HCT116 (cell line): ENCODE measurements around the gene HTT-AS. TPM values are rescaled to one million over a fixed set of nuclear protein-coding genes. Genes with fewer than 3 reads are reported as not detected.

Experiments
- ATAC-seq: fragments of 200-7000 bp; cut with Tn5 transposase; 2 replicates; pipeline ENCODE4 v1.9.1; 2020; ENCODE audit warnings: mild to moderate bottlenecking, moderate library complexity
- BruUV-seq: library from RNA; stranded (reverse); fragments of 400-500 nt; replicated peaks from 2 replicates; lab custom pipeline; 2021; lab: Mats Ljungman, UMichigan
- CTCF ChIA-PET: fragments of 300-600 bp; sonication (Branson Sonifier 250); formaldehyde crosslinking; loops from one replicate; lab custom pipeline; 2021; ENCODE audit warnings: antibody characterized with exemption; lab: Charles Lee
- POLR2A ChIA-PET: fragments of 300-600, 350-600 bp; sonication (Branson Sonifier 250); formaldehyde crosslinking; loops from one replicate; lab custom pipeline; 2021; ENCODE audit warnings: antibody characterized with exemption; lab: Charles Lee
- RAD21 ChIA-PET, 2 experiments: fragments of 300-600 bp; sonication (Branson Sonifier 250); formaldehyde crosslinking; loops; one replicate each; lab custom pipeline; 2023; ENCODE audit warnings: low total read pairs in 2 of 2; ENCODE audit not compliant: uncharacterized antibody in 2 of 2, unreplicated experiment in 2 of 2, low non-redundant PET in 1 of 2; lab: Charles Lee
- DNase-seq: peaks from one replicate; pipeline ENCODE4 v3.0.0-alpha.2; 2010; ENCODE audit warnings: low read depth, low spot score
- H2AFZ ChIP-seq: fragments of 200-600 bp; shearing (Covaris generic), sonication (generic); 2 replicates; pipeline ENCODE4 v1.6.1; 2017; ENCODE audit warnings: low read depth, mixed run types, mixed read lengths, antibody characterized with exemption, low read length; ENCODE audit not compliant: poor library complexity, severe bottlenecking
- H3K27ac ChIP-seq: 2 replicates; pipeline ENCODE4 v1.5.1; 2012; ENCODE audit warnings: low read depth, low read length
- H3K27me3 ChIP-seq: fragments of 200-600 bp; sonication (generic); 2 replicates; pipeline ENCODE4 v1.6.1; 2016; ENCODE audit warnings: mixed run types, low read length, mixed read lengths; ENCODE audit not compliant: insufficient read depth
- H3K36me3 ChIP-seq, 2 experiments: fragments of 200-500 bp in 1 of 2; fragments of 200-600 bp in 1 of 2; sonication (Bioruptor generic) in 1 of 2; sonication (generic) in 1 of 2; 2 replicates each; pipeline versions ENCODE4 v1.5.1 to v1.6.1; 2014 to 2016; ENCODE audit warnings: low read length in 2 of 2, inconsistent platforms in 1 of 2, mixed read lengths in 1 of 2, mixed run types in 1 of 2; ENCODE audit not compliant: insufficient read depth in 2 of 2, control insufficient read depth in 1 of 2
- H3K4me1 ChIP-seq, 2 experiments: fragments of 200-600 bp in 1 of 2; sonication (generic) in 1 of 2; 2 replicates each; pipeline versions ENCODE4 v1.5.1 to v1.6.1; 2012 to 2017; ENCODE audit warnings: low read length in 2 of 2, inconsistent platforms in 1 of 2, mild to moderate bottlenecking in 1 of 2, mixed read lengths in 1 of 2, mixed run types in 1 of 2, moderate library complexity in 1 of 2; ENCODE audit not compliant: insufficient read depth in 2 of 2, control insufficient read depth in 1 of 2
- H3K4me2 ChIP-seq: fragments of 200-600 bp; sonication (generic); 2 replicates; pipeline ENCODE4 v1.6.1; 2017; ENCODE audit warnings: mixed run types, low read length, mixed read lengths
- H3K4me3 ChIP-seq, 2 experiments: fragments of 200-600 bp in 1 of 2; sonication (generic) in 1 of 2; replicated peaks in 1 of 2; 2 replicates each; pipeline ENCODE4 v1.5.1; 2011 to 2016; ENCODE audit warnings: low read length in 2 of 2, control low read depth in 1 of 2, low read depth in 1 of 2, mild to moderate bottlenecking in 1 of 2, mixed read lengths in 1 of 2, mixed run types in 1 of 2
- H3K79me2 ChIP-seq: fragments of 200-600 bp; sonication (generic); 2 replicates; pipeline ENCODE4 v1.6.1; 2017; ENCODE audit warnings: mild to moderate bottlenecking, mixed run types, low read length, moderate library complexity, mixed read lengths; ENCODE audit not compliant: insufficient read depth
- H3K9ac ChIP-seq: fragments of 200-600 bp; sonication (generic); 2 replicates; pipeline ENCODE4 v1.6.1; 2016; ENCODE audit warnings: low read length, mixed read lengths
- H3K9me2 ChIP-seq: fragments of 200-600 bp; sonication (generic), shearing (Covaris generic); 2 replicates; pipeline ENCODE4 v1.6.1; 2017; ENCODE audit warnings: mixed run types, mild to moderate bottlenecking, moderate library complexity; ENCODE audit not compliant: insufficient read depth
- H3K9me3 ChIP-seq, 2 experiments: fragments of 200-500 bp in 1 of 2; fragments of 200-600 bp in 1 of 2; sonication (Bioruptor generic) in 1 of 2; sonication (generic) in 1 of 2; 2 replicates each; pipeline ENCODE4 v1.6.1; 2014 to 2017; ENCODE audit warnings: low read length in 2 of 2, mixed read lengths in 2 of 2, inconsistent platforms in 1 of 2, low read depth in 1 of 2, mild to moderate bottlenecking in 1 of 2, mixed run types in 1 of 2, moderate library complexity in 1 of 2; ENCODE audit not compliant: control insufficient read depth in 1 of 2, insufficient read depth in 1 of 2
- H4K20me1 ChIP-seq: fragments of 200-600 bp; sonication (generic), shearing (Covaris generic); 2 replicates; pipeline ENCODE4 v1.6.1; 2017; ENCODE audit warnings: mixed run types, mild to moderate bottlenecking, moderate library complexity; ENCODE audit not compliant: insufficient read depth
- EGR1 ChIP-seq: IDR thresholded peaks from 2 replicates; pipeline ENCODE4 v1.6.1; 2012; ENCODE audit warnings: low read depth
- ELF1 ChIP-seq: IDR thresholded peaks from 2 replicates; pipeline ENCODE4 v1.6.1; 2012; ENCODE audit warnings: low read depth, borderline replicate concordance
- EZH2 ChIP-seq: fragments of 200-600 bp; sonication (generic); IDR thresholded peaks from 2 replicates; pipeline ENCODE4 v1.6.1; 2017; ENCODE audit warnings: antibody characterized with exemption, mixed run types
- JUND ChIP-seq: IDR thresholded peaks from 2 replicates; pipeline ENCODE4 v1.6.1; 2012
- POLR2AphosphoS5 ChIP-seq: IDR thresholded peaks from 2 replicates; pipeline ENCODE4 v1.6.1; 2011; ENCODE audit warnings: mild to moderate bottlenecking, low read depth, low read length, moderate library complexity
- SIN3A ChIP-seq: IDR thresholded peaks from 2 replicates; pipeline ENCODE4 v1.6.1; 2012; ENCODE audit warnings: low read depth
- SRF ChIP-seq: IDR thresholded peaks from 2 replicates; pipeline ENCODE4 v1.6.1; 2012; ENCODE audit warnings: low read depth
- TCF7L2 ChIP-seq: IDR thresholded peaks from 2 replicates; pipeline ENCODE4 v1.7.0; 2011; ENCODE audit warnings: borderline replicate concordance, inconsistent platforms; ENCODE audit not compliant: insufficient read depth, insufficient read length; ENCODE audit errors: extremely low read depth
- ZFX ChIP-seq: fragments of 450-650 bp; IDR thresholded peaks from 2 replicates; pipeline ENCODE4 v1.6.1; 2017
- intact Hi-C: fragments of 100-400 bp; cut with micrococcal nuclease; formaldehyde crosslinking; loops from 2 replicates; pipeline ENCODE4 v1.10.0; 2022
- total RNA-seq: library from RNA; stranded (reverse); gene quantifications from one replicate; pipeline ENCODE4 v1.2.1, GENCODE V29; 2021; ENCODE audit not compliant: unreplicated experiment
- TF ChIP-seq, protein P1 (sequence below): IDR thresholded peaks from 2 replicates; pipeline ENCODE4 v1.6.1; 2012; ENCODE audit warnings: low read depth
- TF ChIP-seq, protein P2 (sequence below), 3 experiments: fragments of 200-600 bp in 1 of 3; sonication (generic) in 1 of 3; IDR thresholded peaks in 2 of 3; conservative IDR thresholded peaks in 1 of 3; 2 replicates each; pipeline ENCODE4 v1.5.1; 2012 to 2017; ENCODE audit warnings: low read depth in 2 of 3, low read length in 2 of 3, antibody characterized with exemption in 1 of 3, borderline replicate concordance in 1 of 3, control low read depth in 1 of 3, mild to moderate bottlenecking in 1 of 3, mixed read lengths in 1 of 3, mixed run types in 1 of 3, moderate library complexity in 1 of 3; ENCODE audit not compliant: insufficient read depth in 1 of 3

HTT-AS gene
- total RNA-seq, 1 experiment from 2014 or later = not detected

DNA sequence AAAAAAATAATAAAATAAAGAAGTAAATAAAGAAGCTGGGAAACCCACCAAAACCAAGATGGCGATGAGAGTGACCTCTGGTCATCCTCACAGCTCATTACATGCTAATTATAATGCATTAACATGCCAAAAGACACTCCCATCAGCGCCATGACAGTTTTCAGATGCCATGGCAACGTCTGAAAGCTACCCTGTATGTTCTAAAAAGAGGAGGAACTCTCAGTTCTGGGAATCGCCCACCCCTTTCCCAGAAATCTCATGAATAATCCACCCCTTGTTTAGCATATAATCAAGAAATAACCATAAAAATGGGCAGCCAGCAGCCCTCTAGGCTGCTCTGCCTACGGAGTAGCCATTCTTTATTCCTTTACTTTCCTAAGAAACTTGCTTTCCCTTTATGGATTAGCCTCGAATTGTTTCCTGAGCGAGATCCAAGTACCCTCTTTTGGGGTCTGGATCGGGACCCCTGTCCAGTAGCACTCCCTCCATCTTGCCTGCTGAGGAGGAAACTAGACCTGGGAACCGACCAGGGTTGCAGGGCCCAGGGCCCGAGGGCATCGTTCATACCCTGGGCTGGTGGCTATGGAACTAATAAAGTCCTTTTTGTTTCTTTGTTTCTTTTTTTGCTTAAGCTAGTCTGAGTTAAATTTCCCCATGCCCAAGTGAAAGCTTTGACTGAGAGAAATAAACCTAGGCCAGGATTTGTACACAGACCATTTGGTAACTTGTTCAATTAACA lies 30.9 kb downstream of the HTT-AS start (continued):
- TF ChIP-seq, protein P1, sequence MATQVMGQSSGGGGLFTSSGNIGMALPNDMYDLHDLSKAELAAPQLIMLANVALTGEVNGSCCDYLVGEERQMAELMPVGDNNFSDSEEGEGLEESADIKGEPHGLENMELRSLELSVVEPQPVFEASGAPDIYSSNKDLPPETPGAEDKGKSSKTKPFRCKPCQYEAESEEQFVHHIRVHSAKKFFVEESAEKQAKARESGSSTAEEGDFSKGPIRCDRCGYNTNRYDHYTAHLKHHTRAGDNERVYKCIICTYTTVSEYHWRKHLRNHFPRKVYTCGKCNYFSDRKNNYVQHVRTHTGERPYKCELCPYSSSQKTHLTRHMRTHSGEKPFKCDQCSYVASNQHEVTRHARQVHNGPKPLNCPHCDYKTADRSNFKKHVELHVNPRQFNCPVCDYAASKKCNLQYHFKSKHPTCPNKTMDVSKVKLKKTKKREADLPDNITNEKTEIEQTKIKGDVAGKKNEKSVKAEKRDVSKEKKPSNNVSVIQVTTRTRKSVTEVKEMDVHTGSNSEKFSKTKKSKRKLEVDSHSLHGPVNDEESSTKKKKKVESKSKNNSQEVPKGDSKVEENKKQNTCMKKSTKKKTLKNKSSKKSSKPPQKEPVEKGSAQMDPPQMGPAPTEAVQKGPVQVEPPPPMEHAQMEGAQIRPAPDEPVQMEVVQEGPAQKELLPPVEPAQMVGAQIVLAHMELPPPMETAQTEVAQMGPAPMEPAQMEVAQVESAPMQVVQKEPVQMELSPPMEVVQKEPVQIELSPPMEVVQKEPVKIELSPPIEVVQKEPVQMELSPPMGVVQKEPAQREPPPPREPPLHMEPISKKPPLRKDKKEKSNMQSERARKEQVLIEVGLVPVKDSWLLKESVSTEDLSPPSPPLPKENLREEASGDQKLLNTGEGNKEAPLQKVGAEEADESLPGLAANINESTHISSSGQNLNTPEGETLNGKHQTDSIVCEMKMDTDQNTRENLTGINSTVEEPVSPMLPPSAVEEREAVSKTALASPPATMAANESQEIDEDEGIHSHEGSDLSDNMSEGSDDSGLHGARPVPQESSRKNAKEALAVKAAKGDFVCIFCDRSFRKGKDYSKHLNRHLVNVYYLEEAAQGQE = no peak
- no peak for TF ChIP-seq EGR1
- TF ChIP-seq JUND = no peak
- TF ChIP-seq ELF1 = no peak
- TF ChIP-seq POLR2AphosphoS5 = no peak
- TF ChIP-seq ZFX = no peak

DNA sequence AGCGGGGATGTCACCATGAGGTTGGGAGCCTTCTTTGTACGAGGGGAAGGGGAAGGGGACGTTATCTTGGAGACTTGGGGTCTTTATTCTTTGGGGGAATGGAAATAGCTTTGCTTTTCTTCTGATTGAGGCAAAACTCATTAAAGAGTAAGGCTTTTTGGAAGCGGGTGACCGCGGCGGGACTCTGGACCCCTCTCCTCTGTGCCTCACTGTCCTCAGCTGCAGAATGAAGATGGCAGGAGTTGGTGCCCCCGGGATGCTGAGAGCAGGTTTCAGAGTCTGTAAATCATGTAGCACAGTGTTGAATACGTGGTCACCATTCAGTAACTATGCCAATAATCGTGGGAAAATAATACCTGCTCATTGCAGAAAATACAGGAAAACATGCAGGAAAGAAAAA lies 32.1 kb downstream of the HTT-AS start:
- no peaks in the 10 kb centered on the region for H3K9me2 ChIP-seq
- H4K20me1 ChIP-seq = no peaks in the 10 kb centered on the region
- TF ChIP-seq EGR1 (no peak), EZH2 (no peak), SRF (no peak), ZFX (no peak), SIN3A (no peak), TCF7L2 (no peak)
- TF ChIP-seq, protein P2, sequence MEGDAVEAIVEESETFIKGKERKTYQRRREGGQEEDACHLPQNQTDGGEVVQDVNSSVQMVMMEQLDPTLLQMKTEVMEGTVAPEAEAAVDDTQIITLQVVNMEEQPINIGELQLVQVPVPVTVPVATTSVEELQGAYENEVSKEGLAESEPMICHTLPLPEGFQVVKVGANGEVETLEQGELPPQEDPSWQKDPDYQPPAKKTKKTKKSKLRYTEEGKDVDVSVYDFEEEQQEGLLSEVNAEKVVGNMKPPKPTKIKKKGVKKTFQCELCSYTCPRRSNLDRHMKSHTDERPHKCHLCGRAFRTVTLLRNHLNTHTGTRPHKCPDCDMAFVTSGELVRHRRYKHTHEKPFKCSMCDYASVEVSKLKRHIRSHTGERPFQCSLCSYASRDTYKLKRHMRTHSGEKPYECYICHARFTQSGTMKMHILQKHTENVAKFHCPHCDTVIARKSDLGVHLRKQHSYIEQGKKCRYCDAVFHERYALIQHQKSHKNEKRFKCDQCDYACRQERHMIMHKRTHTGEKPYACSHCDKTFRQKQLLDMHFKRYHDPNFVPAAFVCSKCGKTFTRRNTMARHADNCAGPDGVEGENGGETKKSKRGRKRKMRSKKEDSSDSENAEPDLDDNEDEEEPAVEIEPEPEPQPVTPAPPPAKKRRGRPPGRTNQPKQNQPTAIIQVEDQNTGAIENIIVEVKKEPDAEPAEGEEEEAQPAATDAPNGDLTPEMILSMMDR (IDR thresholded peaks at IDR 0.05 in 2 of 3, conservative IDR thresholded peaks at IDR 0.05 in 1 of 3; ENCODE audit: borderline replicate concordance in 1 of 3, insufficient read depth in 1 of 3, low read depth in 2 of 3, low read length in 2 of 3) = no peak
- no peaks in the 10 kb centered on the region for H3K27me3 ChIP-seq
- DNase-seq (no peak), ATAC-seq (no peak)
- no peaks in the 10 kb centered on the region for H3K9me3 ChIP-seq
- H2AFZ ChIP-seq = no peak overlapping the region
- POLR2A ChIA-PET = no interaction called here
- H3K36me3 ChIP-seq = no peaks in the 10 kb centered on the region
- RAD21 ChIA-PET = no interaction called here
- no TSS peak for BruUV-seq
- CTCF ChIA-PET = no interaction called here
- intact Hi-C loops = no loop called here
- no peak overlapping the region for H3K4me2 ChIP-seq
- H3K27ac ChIP-seq = no peak overlapping the region
- H3K79me2 ChIP-seq = no peaks in the 10 kb centered on the region
- peaks cover 0 to 7% of the 10 kb centered on the region in 2 experiments; a peak in 2 of 4 replicates for H3K4me1 ChIP-seq
- H3K4me3 ChIP-seq = no peak overlapping the region
- no peak overlapping the region for H3K9ac ChIP-seq
